ENCODE measurements around the gene KIF21A.
"Not testable (repeated sequence)": the region's sequence is repeated elsewhere in the genome, so short reads cannot be mapped to it uniquely, and the experiment has no call there.

KIF21A gene

GRCh38 chr12:39295593-39295992 is 147.3 kb downstream of the KIF21A start:
- H3K4me2 ChIP-seq (ENCODE audit: insufficient read depth, low read length, poor library complexity, severe bottlenecking); H2AK5ac ChIP-seq (ENCODE audit: low read depth, low read length); H3K18ac ChIP-seq (ENCODE audit: low read length); H3K27ac ChIP-seq (replicated peaks; ENCODE audit: low read length); H3K23ac ChIP-seq (ENCODE audit: low read depth, low read length, poor library complexity); H3K4ac ChIP-seq (ENCODE audit: low read length); DNase-seq (ENCODE audit: low spot score); H3K27me3 ChIP-seq (ENCODE audit: control insufficient read depth in 3 of 3, insufficient read depth in 3 of 3, low read depth in 1 of 3, low read length in 3 of 3); H3K14ac ChIP-seq (ENCODE audit: low read length); H3K9ac ChIP-seq (ENCODE audit: low read depth, low read length, poor library complexity); H3K79me1 ChIP-seq (ENCODE audit: low read depth, low read length); H4K91ac ChIP-seq (ENCODE audit: low read depth, low read length, poor library complexity); H4K8ac ChIP-seq (ENCODE audit: low read depth, low read length); H2AFZ ChIP-seq (ENCODE audit: low read length); H2BK12ac ChIP-seq (ENCODE audit: low read length); H3K4me1 ChIP-seq (ENCODE audit: control insufficient read depth in 2 of 2, insufficient read depth in 1 of 2, low read depth in 1 of 2, low read length in 2 of 2); H3K4me3 ChIP-seq (ENCODE audit: low read length in 2 of 2); H2BK120ac ChIP-seq (ENCODE audit: low read depth, low read length); H3K9me3 ChIP-seq (replicated peaks in 1 of 2; ENCODE audit: control insufficient read depth in 2 of 2, insufficient read depth in 1 of 2, low read depth in 1 of 2, low read length in 2 of 2); H2BK15ac ChIP-seq (ENCODE audit: low read length); H2BK5ac ChIP-seq (ENCODE audit: low read length): not testable (repeated sequence)
- peaks cover 0 to 66% of the 10 kb centered on the region in 2 donors for H3K36me3 ChIP-seq (replicated peaks in 1 of 2; ENCODE audit: control insufficient read depth in 2 of 2, insufficient read depth in 2 of 2, low read length in 2 of 2)
- WGBS, 2 donors (ENCODE audit: extremely low coverage in 2 of 2, insufficient read length in 2 of 2, insufficient replicate concordance in 1 of 2), result no CpG with 5 or more reads among the region's 12 CpGs

GRCh38 chr12:39294715-39295114 is 148.2 kb downstream of the KIF21A start:
- Histone ChIP-seq H3K23ac (ENCODE audit: low read depth, low read length, poor library complexity) (no peak overlapping the region), H3K14ac (ENCODE audit: low read length) (no peak overlapping the region), H2AK5ac (ENCODE audit: low read depth, low read length) (no peak overlapping the region), H3K4me1 (ENCODE audit: control insufficient read depth in 2 of 2, insufficient read depth in 1 of 2, low read depth in 1 of 2, low read length in 2 of 2) (no peaks in the 10 kb centered on the region), H4K91ac (ENCODE audit: low read depth, low read length, poor library complexity) (no peak overlapping the region), H3K4me3 (ENCODE audit: low read length in 2 of 2) (no peak overlapping the region), H3K4me2 (ENCODE audit: insufficient read depth, low read length, poor library complexity, severe bottlenecking) (no peak overlapping the region), H3K27me3 (ENCODE audit: control insufficient read depth in 3 of 3, insufficient read depth in 3 of 3, low read depth in 1 of 3, low read length in 3 of 3) (no peaks in the 10 kb centered on the region), H3K18ac (ENCODE audit: low read length) (no peak overlapping the region), H3K36me3 (replicated peaks in 1 of 2; ENCODE audit: control insufficient read depth in 2 of 2, insufficient read depth in 2 of 2, low read length in 2 of 2) (peaks cover 0 to 57% of the 10 kb centered on the region in 2 donors), H2BK15ac (ENCODE audit: low read length) (no peak overlapping the region), H3K4ac (ENCODE audit: low read length) (no peak overlapping the region), H3K9me3 (replicated peaks in 1 of 2; ENCODE audit: control insufficient read depth in 2 of 2, insufficient read depth in 1 of 2, low read depth in 1 of 2, low read length in 2 of 2) (peaks cover 1 to 2% of the 10 kb centered on the region in 2 donors), H2AFZ (ENCODE audit: low read length) (no peak overlapping the region), H2BK5ac (ENCODE audit: low read length) (no peak overlapping the region), H3K79me1 (ENCODE audit: low read depth, low read length) (no peaks in the 10 kb centered on the region), H2BK120ac (ENCODE audit: low read depth, low read length) (no peak overlapping the region), H4K8ac (ENCODE audit: low read depth, low read length) (no peak overlapping the region), H3K27ac (replicated peaks; ENCODE audit: low read length) (no peak overlapping the region), H3K9ac (ENCODE audit: low read depth, low read length, poor library complexity) (no peak overlapping the region), H2BK12ac (ENCODE audit: low read length) (no peak overlapping the region)
- WGBS, 2 donors (ENCODE audit: extremely low coverage in 2 of 2, insufficient read length in 2 of 2, insufficient replicate concordance in 1 of 2), result no CpG with 5 or more reads among the region's 2 CpGs
- no peak for DNase-seq (ENCODE audit: low spot score)

- Histone ChIP-seq H2BK12ac (ENCODE audit: low read length) (no peak overlapping the region), H3K18ac (ENCODE audit: low read length) (no peak overlapping the region), H2BK120ac (ENCODE audit: low read depth, low read length) (no peak overlapping the region), H2AFZ (ENCODE audit: low read length) (no peak overlapping the region), H3K27ac (replicated peaks; ENCODE audit: low read length) (no peak overlapping the region), H3K4me3 (ENCODE audit: low read length in 2 of 2) (no peak overlapping the region), H2BK15ac (ENCODE audit: low read length) (no peak overlapping the region), H4K8ac (ENCODE audit: low read depth, low read length) (no peak overlapping the region), H3K9me3 (replicated peaks in 1 of 2; ENCODE audit: control insufficient read depth in 2 of 2, insufficient read depth in 1 of 2, low read depth in 1 of 2, low read length in 2 of 2) (no peaks in the 10 kb centered on the region), H3K9ac (ENCODE audit: low read depth, low read length, poor library complexity) (no peak overlapping the region), H4K91ac (ENCODE audit: low read depth, low read length, poor library complexity) (no peak overlapping the region), H3K4ac (ENCODE audit: low read length) (no peak overlapping the region), H3K27me3 (ENCODE audit: control insufficient read depth in 3 of 3, insufficient read depth in 3 of 3, low read depth in 1 of 3, low read length in 3 of 3) (no peaks in the 10 kb centered on the region), H3K36me3 (replicated peaks in 1 of 2; ENCODE audit: control insufficient read depth in 2 of 2, insufficient read depth in 2 of 2, low read length in 2 of 2) (peaks cover 0 to 39% of the 10 kb centered on the region in 2 donors), H3K4me1 (ENCODE audit: control insufficient read depth in 2 of 2, insufficient read depth in 1 of 2, low read depth in 1 of 2, low read length in 2 of 2) (no peaks in the 10 kb centered on the region), H3K14ac (ENCODE audit: low read length) (no peak overlapping the region), H3K79me1 (ENCODE audit: low read depth, low read length) (no peaks in the 10 kb centered on the region), H2BK5ac (ENCODE audit: low read length) (no peak overlapping the region), H2AK5ac (ENCODE audit: low read depth, low read length) (no peak overlapping the region), H3K23ac (ENCODE audit: low read depth, low read length, poor library complexity) (no peak overlapping the region), H3K4me2 (ENCODE audit: insufficient read depth, low read length, poor library complexity, severe bottlenecking) (no peak overlapping the region)
- DNase-seq (ENCODE audit: low spot score), result no peak
- WGBS, 2 donors (ENCODE audit: extremely low coverage in 2 of 2, insufficient read length in 2 of 2, insufficient replicate concordance in 1 of 2), result no CpG with 5 or more reads among the region's 1 CpG
Observed at GRCh38 chr12:39292125-39292630, 150.7 kb downstream of the KIF21A start.

- no peak overlapping the region for H3K4ac ChIP-seq (ENCODE audit: low read length)
- H3K4me1 ChIP-seq (ENCODE audit: control insufficient read depth in 2 of 2, insufficient read depth in 1 of 2, low read depth in 1 of 2, low read length in 2 of 2), result no peaks in the 10 kb centered on the region
- H3K14ac ChIP-seq (ENCODE audit: low read length), result no peak overlapping the region
- no peak overlapping the region for H4K8ac ChIP-seq (ENCODE audit: low read depth, low read length)
- H3K79me1 ChIP-seq (ENCODE audit: low read depth, low read length), result no peaks in the 10 kb centered on the region
- no peak overlapping the region for H4K91ac ChIP-seq (ENCODE audit: low read depth, low read length, poor library complexity)
- H3K9ac ChIP-seq (ENCODE audit: low read depth, low read length, poor library complexity), result no peak overlapping the region
- H2AK5ac ChIP-seq (ENCODE audit: low read depth, low read length), result no peak overlapping the region
- no peaks in the 10 kb centered on the region for H3K9me3 ChIP-seq (replicated peaks in 1 of 2; ENCODE audit: control insufficient read depth in 2 of 2, insufficient read depth in 1 of 2, low read depth in 1 of 2, low read length in 2 of 2)
- H2BK15ac ChIP-seq (ENCODE audit: low read length), result no peak overlapping the region
- H2BK120ac ChIP-seq (ENCODE audit: low read depth, low read length), result no peak overlapping the region
- no peaks in the 10 kb centered on the region for H3K27me3 ChIP-seq (ENCODE audit: control insufficient read depth in 3 of 3, insufficient read depth in 3 of 3, low read depth in 1 of 3, low read length in 3 of 3)
- no peak overlapping the region for H3K23ac ChIP-seq (ENCODE audit: low read depth, low read length, poor library complexity)
- H3K4me2 ChIP-seq (ENCODE audit: insufficient read depth, low read length, poor library complexity, severe bottlenecking), result no peak overlapping the region
- H2BK12ac ChIP-seq (ENCODE audit: low read length), result no peak overlapping the region
- no peak overlapping the region for H2AFZ ChIP-seq (ENCODE audit: low read length)
- no peak overlapping the region for H3K4me3 ChIP-seq (ENCODE audit: low read length in 2 of 2)
- no peak for DNase-seq (ENCODE audit: low spot score)
- peaks cover 0 to 10% of the 10 kb centered on the region in 2 donors for H3K36me3 ChIP-seq (replicated peaks in 1 of 2; ENCODE audit: control insufficient read depth in 2 of 2, insufficient read depth in 2 of 2, low read length in 2 of 2)
- H3K27ac ChIP-seq (replicated peaks; ENCODE audit: low read length), result no peak overlapping the region
- H3K18ac ChIP-seq (ENCODE audit: low read length), result no peak overlapping the region
- no CpG with 5 or more reads among the region's 2 CpGs for WGBS, 2 donors (ENCODE audit: extremely low coverage in 2 of 2, insufficient read length in 2 of 2, insufficient replicate concordance in 1 of 2)
- no peak overlapping the region for H2BK5ac ChIP-seq (ENCODE audit: low read length)
Observed at GRCh38 chr12:39287817-39288216, 155.1 kb downstream of the KIF21A start.
